Measurements from ENCODE around the gene NCKIPSD.

- TF ChIP-seq EZH2 (IDR thresholded peaks at IDR 0.05; ENCODE audit: borderline replicate concordance) (no peak), CTCF (IDR thresholded peaks at IDR 0.05; ENCODE audit: poor library complexity) (no peak), EZH2phosphoT487 (IDR thresholded peaks at IDR 0.05; ENCODE audit: low read depth, severe bottlenecking, unreplicated experiment) (no peak)
These were observed 6.8 kb upstream of the NCKIPSD start for GRCh38 chr3:48692551-48692950.

All from hepatocyte (in vitro differentiated cells).